ENCODE data around the gene EIF4G1.
"Not testable (repeated sequence)": the region's sequence is repeated elsewhere in the genome, so short reads cannot be mapped to it uniquely, and the experiment has no call there.

Gene EIF4G1, protein sequence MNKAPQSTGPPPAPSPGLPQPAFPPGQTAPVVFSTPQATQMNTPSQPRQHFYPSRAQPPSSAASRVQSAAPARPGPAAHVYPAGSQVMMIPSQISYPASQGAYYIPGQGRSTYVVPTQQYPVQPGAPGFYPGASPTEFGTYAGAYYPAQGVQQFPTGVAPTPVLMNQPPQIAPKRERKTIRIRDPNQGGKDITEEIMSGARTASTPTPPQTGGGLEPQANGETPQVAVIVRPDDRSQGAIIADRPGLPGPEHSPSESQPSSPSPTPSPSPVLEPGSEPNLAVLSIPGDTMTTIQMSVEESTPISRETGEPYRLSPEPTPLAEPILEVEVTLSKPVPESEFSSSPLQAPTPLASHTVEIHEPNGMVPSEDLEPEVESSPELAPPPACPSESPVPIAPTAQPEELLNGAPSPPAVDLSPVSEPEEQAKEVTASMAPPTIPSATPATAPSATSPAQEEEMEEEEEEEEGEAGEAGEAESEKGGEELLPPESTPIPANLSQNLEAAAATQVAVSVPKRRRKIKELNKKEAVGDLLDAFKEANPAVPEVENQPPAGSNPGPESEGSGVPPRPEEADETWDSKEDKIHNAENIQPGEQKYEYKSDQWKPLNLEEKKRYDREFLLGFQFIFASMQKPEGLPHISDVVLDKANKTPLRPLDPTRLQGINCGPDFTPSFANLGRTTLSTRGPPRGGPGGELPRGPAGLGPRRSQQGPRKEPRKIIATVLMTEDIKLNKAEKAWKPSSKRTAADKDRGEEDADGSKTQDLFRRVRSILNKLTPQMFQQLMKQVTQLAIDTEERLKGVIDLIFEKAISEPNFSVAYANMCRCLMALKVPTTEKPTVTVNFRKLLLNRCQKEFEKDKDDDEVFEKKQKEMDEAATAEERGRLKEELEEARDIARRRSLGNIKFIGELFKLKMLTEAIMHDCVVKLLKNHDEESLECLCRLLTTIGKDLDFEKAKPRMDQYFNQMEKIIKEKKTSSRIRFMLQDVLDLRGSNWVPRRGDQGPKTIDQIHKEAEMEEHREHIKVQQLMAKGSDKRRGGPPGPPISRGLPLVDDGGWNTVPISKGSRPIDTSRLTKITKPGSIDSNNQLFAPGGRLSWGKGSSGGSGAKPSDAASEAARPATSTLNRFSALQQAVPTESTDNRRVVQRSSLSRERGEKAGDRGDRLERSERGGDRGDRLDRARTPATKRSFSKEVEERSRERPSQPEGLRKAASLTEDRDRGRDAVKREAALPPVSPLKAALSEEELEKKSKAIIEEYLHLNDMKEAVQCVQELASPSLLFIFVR (N-terminal part only)

DNA sequence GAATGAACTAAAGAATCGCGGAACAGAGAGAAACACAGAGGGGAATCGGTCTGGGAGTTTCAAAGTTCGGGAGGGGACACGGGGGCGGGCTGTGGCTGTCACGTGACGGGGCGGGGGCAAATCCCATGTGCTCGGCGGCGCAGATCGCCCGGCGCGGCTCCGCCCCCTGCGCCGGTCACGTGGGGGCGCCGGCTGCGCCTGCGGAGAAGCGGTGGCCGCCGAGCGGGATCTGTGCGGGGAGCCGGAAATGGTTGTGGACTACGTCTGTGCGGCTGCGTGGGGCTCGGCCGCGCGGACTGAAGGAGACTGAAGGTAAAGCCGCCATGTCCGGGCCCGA lies at the start of gene EIF4G1:
EIF4G1 (plus strand) TSS at position 244 of the 337 bp plus-strand sequence. CDS start 1,191 bp downstream, outside the sequence.
- DNase-seq = peak; percentile 87

DNA sequence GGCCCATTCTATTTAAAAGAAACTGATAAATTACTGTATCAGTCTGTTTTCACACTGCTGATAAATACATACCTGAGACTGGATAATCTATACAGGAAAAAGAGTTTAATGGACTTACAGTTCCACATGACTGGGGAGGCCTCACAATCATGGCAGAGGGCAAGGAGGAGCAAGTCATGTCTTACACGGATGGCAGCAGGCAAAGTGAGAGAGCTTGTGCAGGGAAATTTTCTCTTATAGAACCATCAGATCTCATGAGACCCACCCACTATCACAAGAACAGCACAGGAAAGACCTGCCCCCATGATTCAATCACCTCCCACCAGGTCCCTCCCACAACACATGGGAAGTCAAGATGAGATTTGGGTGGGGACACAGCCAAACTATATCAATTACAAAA lies 47.2 kb upstream of the EIF4G1 start:
- not testable (repeated sequence) for DNase-seq

DNA sequence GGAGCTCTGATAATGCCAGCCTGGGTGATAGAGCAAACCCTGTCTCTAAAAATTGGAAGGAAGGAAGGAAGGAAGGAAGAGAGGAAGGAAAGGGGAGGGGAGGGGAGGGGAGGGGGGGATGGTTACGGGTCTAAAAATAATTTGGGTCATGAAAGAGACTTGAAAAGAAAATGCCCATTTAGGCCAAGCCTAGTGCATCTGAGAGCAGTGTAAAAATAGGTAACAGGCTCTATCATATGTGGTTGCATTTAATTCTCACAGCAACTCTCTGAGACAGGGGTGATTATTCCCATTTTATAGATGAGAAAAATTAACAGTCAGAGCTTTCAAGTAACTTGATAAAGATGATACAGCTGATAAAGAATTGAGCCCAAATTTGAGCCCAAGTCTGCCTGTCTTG lies 42.1 kb upstream of the EIF4G1 start:
- DNase-seq = no peak

DNA sequence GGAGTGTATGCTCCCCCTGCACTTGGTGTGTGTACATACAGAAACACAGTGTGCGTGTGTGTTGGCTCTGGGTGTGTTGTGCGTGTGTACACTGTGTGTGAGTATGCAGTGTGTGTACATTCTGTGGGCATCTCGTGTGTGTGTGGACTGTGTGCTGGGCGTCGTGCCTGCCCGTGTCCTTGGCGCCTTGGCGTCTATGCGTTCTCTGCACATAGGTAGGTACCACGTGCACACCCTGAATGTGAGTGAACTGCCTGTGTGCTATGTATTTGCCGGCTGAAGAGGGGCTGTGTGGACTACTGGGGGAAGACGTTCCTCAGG lies 39.1 kb upstream of the EIF4G1 start:
- DNase-seq = no peak

DNA sequence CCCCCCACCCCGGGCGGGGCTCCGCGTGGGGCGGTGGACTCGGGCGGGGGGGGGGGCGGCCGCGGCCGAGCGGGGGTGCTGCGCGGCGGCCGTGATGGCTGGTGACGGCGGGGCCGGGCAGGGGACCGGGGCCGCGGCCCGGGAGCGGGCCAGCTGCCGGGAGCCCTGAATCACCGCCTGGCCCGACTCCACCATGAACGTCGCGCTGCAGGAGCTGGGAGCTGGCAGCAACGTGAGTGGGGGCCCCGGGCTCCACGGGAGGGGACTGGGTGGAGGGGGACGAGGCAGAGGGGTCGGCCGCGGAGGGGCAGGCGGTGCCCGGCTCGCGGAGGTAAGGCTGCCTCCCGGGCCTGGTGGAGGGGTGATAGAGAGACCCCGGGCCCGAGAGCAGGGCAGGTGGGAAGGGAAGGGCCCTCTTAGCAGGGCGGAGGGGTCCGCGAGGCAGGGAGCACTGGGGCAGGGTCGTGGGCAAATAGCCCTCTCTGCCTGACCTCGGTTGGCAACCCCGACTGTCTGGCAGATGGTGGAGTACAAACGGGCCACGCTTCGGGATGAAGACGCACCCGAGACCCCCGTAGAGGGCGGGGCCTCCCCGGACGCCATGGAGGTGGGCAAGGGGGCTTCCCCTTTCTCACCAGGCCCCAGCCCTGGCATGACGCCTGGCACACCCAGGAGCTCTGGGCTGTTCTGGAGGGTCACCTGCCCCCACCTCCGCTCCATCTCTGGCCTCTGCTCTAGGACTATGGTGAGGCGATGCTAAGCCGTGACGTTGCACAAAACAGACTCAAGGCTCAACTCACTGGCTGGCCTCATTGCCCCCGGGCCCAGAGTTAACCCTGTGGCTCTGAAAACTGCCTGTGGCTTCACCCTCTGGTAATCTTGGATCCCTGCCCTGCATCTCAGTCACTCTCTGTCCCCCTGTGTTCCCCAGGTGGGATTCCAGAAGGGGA lies 38.2 kb upstream of the EIF4G1 start, which contains the start of gene ECE2:
ECE2 (plus strand) TSS at position 62 of the 950 bp plus-strand sequence; CDS start at position 194, 132 bp downstream.
- no peak for DNase-seq

- DNase-seq = no peak
These were observed 37.0 kb upstream of the EIF4G1 start for GRCh38 chr3:184277366-184277765.

GRCh38 chr3:184282941-184283340 lies 31.5 kb upstream of the EIF4G1 start:
- DNase-seq = no peak

GRCh38 chr3:184283681-184284080 lies 30.7 kb upstream of the EIF4G1 start:
- DNase-seq = no peak

DNA sequence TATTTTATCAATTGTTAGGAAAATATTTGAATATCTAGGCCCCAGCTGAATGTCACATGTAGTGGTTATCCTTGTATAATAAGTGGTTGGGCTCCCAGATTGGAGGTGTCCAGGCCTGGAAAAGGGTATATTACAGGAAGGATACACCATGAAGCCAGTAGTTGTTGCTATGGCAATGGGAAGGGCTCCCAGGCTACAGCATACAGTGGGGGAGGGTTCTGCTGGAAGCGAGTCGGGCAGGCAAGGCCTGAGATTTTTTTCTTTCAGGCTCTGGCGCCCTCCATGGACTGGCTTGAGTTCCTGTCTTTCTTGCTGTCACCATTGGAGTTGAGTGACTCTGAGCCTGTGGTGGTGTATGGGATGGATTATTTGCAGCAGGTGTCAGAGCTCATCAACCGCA lies 29.7 kb upstream of the EIF4G1 start:
- peak; percentile 78 for DNase-seq

GRCh38 chr3:184289426-184289938 lies 24.9 kb upstream of the EIF4G1 start:
- DNase-seq = peak; percentile 25

GRCh38 chr3:184290331-184290730 lies 24.1 kb upstream of the EIF4G1 start:
- no peak for DNase-seq

GRCh38 chr3:184291044-184291737 lies 23.2 kb upstream of the EIF4G1 start:
- DNase-seq = no peak

DNA sequence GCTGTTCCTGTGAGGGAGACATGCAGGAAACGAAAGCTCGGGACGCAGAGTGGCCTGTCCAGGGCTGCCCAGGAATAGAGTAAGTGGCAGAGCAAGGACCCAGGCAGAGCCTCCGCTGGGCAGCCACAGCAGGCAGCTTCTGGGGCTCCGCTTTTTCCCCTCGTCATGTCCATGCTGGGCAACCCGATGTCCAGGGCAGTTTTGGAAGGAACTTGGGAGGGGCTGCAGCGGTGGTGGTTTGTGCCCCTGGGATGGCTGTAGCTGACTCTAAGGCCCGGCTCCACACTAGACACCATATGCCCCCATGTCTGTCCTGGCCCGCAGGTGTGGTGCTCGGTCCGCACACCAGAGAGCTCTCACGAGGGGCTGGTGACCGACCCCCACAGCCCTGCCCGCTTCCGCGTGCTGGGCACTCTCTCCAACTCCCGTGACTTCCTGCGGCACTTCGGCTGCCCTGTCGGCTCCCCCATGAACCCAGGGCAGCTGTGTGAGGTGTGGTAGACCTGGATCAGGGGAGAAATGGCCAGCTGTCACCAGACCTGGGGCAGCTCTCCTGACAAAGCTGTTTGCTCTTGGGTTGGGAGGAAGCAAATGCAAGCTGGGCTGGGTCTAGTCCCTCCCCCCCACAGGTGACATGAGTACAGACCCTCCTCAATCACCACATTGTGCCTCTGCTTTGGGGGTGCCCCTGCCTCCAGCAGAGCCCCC lies 22.5 kb upstream of the EIF4G1 start:
- no peak for DNase-seq

GRCh38 chr3:184295771-184296170 lies 18.6 kb upstream of the EIF4G1 start:
- DNase-seq = no peak

GRCh38 chr3:184296616-184297015 lies 17.8 kb upstream of the EIF4G1 start:
- DNase-seq = no peak

DNA sequence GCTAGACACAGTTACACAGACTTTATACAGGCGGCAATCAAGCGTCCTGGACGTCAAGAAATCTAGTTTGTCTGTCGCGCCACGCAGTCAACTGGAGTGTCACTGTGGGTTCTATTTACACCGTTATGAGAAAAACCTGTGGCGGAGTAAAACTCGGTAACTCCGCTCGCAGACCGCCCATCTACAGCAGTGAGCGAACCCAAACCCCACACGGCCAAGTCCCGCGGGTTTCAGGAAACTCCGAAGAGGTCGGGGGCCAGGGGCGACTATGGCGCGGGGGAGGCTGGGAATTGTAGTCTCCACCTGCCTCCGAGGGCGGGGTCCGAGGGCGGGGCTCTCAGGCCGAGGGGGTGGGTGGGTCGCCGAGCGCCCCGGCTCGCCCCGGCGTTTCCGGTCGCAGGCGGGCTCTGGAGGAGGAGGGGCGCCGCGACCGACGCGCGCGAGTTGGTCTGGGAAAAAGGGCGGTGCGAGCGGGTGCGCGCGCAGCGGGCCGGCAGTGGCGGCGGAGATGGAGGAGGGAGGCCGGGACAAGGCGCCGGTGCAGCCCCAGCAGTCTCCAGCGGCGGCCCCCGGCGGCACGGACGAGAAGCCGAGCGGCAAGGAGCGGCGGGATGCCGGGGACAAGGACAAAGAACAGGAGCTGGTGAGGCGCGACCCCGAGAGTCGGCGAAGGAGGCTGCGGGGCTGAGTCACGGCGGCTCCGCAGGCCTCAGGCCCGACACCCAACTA lies 15.5 kb upstream of the EIF4G1 start, which contains the start of gene PSMD2:
PSMD2 (plus strand) TSS at position 483 of the 729 bp plus-strand sequence; CDS start at position 509, 26 bp downstream.
- DNase-seq = peak; percentile 95

GRCh38 chr3:184299488-184300377 lies 14.7 kb upstream of the EIF4G1 start:
- DNase-seq = no peak

- no peak for DNase-seq
These were observed 14.1 kb upstream of the EIF4G1 start for GRCh38 chr3:184300378-184300720.

DNA sequence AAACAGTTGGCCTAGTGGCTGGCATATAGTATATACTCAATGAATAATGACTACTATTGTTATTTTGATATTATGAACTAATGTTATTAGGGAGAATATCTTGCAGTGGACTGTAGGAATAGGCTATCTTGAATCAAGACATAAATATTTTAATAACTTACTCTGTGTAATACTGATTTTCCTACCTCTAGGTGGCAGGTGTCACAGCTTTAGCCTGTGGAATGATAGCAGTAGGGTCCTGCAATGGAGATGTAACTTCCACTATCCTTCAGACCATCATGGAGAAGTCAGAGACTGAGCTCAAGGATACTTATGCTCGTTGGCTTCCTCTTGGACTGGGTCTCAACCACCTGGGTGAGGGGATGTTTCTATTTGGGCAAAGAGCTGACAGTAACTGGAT lies 8.8 kb upstream of the EIF4G1 start:
- DNase-seq = no peak
